ENCODE results near the gene TRMT10C.

- TF ChIP-seq FOXK2 (IDR thresholded peaks at IDR 0.05): no peak
- no peak for TF ChIP-seq TARDBP (IDR thresholded peaks at IDR 0.05)
- TF ChIP-seq ARNT (IDR thresholded peaks at IDR 0.05): no peak
- TF ChIP-seq CTBP1 (IDR thresholded peaks at IDR 0.05; ENCODE audit: borderline replicate concordance): no peak
- TF ChIP-seq LEF1 (IDR thresholded peaks at IDR 0.05; ENCODE audit: borderline replicate concordance): no peak
- TF ChIP-seq BHLHE40 (IDR thresholded peaks at IDR 0.05; ENCODE audit: borderline replicate concordance): no peak
- no peak for TF ChIP-seq SP1 (IDR thresholded peaks at IDR 0.05)
- no peak for TF ChIP-seq ELF4 (IDR thresholded peaks at IDR 0.05)
- no peak for TF ChIP-seq FOXM1 (IDR thresholded peaks at IDR 0.05; ENCODE audit: borderline replicate concordance)
- TF ChIP-seq FOXA1 (IDR thresholded peaks at IDR 0.05): no peak
- TF ChIP-seq L3MBTL2 (conservative IDR thresholded peaks at IDR 0.05): no peak
- TF ChIP-seq HDGF (IDR thresholded peaks at IDR 0.05; ENCODE audit: borderline replicate concordance): no peak
- TF ChIP-seq NFRKB (IDR thresholded peaks at IDR 0.05): no peak
- TF ChIP-seq PKNOX1 (IDR thresholded peaks at IDR 0.05): no peak
Measured at GRCh38 chr3:101591071-101591470, 29.4 kb downstream of the TRMT10C start.
